NCI-H748 (cell line): Measurements from ENCODE around the gene TTYH2.
A peak's percentile ranks its signal among the peaks of the same experiment; 100 is the strongest.

Source experiments
- DNase-seq: peaks from one replicate; lab custom pipeline; 2025; ENCODE audit not compliant: unreplicated experiment; lab: John Stamatoyannopoulos, UW

TTYH2 gene

GRCh38 chr17:74213861-74214391 is 555 bp downstream of the TTYH2 start:
- DNase-seq: no peak

DNA sequence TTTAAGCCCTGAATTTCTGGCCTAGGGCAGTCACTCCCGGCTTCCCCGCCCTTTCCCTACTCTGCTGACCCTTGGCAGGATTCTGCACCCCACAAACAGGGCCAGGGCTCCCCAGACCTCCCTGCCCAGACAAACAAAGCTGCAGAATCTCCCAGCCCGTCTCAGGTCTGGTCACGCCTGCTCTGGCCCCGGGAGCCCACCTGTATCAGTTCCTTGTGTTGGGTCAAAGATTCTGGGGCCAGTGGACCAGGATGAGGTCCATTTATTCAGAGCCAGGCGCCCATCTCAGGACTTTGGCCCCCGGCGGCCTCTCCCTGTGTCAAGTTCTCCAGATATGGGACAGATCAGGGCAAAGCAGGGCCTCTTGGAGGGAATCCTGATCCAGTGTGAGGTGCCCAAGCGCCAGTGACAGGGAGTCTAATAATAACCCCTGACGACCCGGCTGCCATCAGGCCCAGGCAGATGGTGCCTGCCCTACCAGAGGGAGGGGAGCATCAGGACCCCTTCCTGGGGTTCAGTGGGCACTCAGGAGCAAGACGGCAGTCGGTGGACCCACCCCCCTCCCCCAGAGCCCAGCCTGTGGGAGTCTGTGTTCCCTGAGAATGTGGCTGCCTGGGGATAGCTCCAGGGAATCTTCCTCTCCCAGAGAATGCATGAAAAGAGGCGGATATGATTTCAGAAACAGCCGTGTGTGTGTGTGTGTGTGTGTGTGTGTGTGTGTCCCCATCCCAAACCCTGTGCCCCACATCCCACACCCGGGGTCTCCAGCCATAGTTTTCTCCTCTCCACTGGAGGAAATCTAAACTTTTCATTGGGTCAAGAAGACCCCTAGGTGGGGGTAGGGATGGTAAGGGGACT is 1.3 kb downstream of the TTYH2 start:
- no peak for DNase-seq

DNA sequence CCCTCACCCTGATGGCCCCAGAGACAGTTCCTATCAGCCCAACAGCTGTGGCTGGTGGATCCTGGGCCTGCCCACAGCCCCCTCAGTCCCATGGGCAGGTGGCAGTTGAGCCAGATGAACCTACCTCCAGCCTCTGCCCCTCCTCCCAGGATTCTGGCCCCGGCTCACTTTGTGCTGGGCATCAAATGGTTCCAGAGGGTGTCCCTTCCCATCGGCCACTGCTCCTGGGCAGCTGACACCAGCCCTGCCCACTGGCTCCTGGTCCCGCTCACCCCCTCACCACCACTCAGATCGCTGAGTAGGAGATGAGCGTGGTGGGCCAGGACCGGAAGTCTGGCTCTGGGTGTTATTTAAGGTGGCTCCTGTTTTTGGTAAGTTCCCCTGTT is 2.0 kb downstream of the TTYH2 start:
- no peak for DNase-seq

DNA sequence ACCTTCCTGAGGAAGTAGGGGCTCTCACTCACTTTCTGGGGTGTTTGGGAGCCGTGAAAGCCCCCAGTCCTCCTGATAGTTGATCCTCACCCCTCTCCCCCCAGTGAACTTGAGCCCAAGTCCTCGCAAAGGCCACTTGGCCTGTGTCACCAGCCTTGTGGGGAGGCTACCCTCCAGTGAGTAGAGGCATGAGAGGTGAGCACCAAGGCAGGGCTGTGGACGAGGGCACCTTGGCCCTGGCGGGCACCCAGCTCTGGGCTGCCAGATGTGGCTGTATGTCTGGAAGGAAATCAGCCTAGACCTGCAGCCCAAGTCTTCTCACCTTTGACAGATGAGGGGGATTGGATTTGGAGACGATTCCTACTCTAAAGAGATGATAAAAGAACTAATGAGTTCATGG is 3.1 kb downstream of the TTYH2 start:
- no peak for DNase-seq

DNA sequence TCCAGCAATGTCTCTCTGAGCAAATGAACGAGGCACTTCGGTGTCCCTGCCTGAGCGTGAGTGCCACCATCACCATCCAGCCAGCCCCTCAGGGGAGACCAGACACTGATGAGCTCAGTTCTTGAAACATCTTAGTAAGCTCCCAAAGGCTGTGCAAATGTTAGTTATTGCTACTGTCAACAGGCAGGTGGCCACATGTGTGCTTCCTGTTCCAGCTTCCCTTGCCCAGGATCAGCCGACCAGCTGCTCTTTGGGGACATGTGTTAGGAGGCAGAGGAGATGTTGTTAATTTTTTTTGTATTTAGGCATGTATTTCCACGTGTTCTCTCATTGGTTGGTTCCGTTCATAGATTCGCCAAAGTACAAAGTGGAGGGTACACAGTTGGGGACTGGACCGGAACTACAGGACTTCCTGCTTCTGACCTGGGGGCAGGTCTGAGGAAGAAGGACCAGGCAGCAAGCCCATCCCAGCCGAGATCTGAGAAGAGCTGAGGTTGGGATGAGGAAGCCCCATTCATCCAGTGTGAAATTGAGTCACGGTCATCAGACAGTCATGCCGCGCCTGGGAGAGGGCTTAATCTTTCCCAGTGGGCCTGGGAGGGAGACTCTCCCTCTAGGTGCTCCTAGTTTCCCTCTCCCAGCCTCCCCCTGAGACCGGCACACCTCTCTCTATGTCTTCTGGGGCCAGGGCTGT is 3.8 kb downstream of the TTYH2 start:
- peak; percentile 6 for DNase-seq

- DNase-seq: no peak
Measured at GRCh38 chr17:74217888-74218287, 4.5 kb downstream of the TTYH2 start.

DNA sequence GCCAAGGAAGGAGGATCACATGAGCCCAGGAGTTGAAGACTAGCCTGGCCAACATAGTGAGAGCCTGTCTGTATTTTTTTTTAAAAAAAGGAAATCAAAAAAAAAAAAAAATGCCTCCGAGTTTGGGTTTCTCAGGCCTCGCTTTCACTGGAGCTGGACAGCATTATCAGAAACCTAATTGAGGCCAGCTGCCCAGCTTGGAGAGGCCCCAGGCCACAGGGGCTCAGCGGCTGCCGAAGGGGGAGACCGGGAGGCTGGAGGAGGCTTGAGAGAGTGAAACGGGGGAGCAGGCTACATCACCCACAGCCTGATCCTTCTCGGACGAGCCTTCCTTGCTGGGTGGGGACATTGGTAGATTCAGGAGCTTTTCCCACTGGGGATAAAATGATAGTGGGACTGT is 5.1 kb downstream of the TTYH2 start:
- no peak for DNase-seq

DNA sequence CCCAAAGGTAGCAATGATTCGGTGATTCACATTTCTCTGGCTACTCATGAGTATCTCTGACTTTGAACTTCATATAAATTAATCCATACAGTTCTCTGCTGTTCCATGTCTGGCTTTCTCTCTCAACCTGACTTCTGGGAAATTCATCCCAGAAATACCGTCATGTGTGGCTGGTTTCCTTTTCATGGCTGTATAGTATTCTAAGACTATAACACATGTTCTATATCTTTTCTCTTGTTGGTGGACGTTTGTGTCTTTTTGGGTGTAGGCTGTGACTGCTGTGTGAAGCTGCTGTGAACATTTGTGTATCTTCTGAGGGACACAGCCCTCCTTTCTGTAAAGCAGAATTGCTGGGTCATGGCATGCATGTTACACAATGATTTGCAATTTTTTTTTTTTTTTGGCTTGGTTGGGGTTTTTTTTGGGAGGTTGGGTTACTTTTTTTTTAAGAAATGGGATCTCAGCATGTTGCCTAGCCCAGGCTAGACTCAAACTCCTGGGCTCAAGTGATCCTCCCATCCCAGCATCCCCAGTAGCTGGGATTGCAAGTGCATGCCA is 6.3 kb downstream of the TTYH2 start:
- DNase-seq: no peak

- no peak for DNase-seq
Measured at GRCh38 chr17:74220219-74220618, 6.8 kb downstream of the TTYH2 start.

GRCh38 chr17:74220946-74221818 is 7.8 kb downstream of the TTYH2 start:
- DNase-seq: no peak

DNA sequence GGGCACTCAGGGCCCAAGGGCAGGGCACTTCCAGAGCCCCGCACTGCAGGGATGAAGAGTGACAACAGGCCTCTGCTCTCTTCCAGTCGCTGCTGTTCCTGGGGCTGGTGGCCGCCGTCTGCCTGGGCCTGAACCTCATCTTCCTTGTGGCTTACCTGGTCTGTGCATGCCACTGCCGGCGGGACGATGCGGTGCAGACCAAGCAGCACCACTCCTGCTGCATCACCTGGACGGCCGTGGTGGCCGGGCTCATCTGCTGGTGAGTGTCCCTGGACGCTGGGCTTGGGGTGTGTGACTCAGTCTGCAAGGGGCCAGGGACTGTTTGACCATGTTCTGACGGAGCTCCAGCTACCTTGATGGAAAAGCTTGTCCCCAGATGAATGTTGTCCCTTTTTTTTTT is 9.0 kb downstream of the TTYH2 start:
- no peak for DNase-seq

DNA sequence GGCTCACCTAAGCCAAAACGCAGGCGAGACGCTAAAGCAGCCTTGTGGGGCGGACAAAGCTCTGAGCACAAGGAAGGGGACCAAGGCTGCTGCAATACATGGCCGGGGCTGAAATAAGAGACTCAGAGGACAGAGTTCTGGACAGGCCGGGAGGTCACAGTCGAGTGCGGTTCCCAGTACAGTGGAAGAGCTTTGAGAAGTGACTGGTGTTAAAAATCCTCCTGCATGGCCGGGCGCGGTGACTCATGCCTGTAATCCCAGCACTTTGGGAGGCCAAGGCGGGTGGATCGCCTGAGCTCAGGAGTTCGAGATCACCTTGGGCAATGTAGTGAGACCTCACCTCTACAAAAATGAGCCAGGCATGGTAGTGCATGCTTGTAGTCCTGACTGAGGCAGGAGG is 10.5 kb downstream of the TTYH2 start:
- DNase-seq: no peak

DNA sequence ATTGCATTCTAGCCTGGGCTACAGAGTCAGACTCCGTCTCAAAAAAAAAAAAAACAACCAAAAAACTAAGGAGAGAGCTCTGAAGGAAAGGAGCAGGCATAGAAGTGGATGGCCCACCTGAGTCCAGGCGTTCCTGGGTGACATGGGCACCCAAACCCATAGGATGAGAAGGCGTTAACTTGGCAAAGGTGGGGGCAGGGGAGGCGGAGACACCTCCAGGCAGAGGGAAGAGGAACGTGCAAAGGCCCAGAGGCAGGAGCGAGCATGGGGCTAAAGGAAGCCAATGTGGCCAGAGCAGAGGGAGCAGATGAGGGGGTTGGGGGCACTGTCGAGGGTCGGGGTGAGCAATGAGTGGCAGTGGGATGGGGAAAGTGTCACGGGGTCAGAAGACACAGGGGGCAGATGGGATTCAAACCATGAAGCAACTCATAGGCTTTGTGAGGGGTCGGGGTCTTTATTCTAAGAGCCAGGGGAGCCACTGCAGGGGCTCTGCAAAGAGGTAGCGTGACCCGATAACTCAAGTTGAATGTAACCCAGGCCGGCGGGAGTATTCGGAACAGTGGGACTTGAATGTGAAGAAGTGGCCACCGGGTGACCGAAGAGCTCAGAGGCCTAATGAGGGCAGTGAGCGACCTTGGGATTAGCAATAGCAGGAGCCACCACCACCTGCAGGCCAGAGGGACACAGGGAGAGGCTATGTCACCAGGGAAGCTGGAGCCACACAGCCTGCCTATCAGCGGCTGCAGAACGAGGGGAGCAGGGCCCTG is 11.8 kb downstream of the TTYH2 start:
- no peak for DNase-seq

DNA sequence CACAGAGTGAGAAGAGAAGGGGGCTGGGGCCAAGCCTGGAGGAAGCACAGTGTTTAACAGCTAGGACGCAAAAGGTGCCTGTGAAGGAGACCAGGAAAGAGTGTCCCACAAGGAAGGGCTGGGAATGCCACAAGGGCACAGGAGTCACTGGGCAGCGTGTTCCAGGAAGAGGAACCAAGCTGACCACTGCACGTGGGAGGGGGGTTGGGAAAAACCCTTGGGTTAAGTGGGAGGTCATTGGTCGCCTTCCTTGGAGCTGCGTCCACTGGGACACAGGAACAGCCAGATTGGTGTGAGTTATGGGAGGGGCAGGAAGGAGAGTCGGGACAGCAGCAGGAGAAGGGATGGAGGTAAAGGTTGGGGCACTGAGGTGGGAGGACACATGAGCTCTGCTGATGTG is 12.9 kb downstream of the TTYH2 start:
- DNase-seq: no peak

DNA sequence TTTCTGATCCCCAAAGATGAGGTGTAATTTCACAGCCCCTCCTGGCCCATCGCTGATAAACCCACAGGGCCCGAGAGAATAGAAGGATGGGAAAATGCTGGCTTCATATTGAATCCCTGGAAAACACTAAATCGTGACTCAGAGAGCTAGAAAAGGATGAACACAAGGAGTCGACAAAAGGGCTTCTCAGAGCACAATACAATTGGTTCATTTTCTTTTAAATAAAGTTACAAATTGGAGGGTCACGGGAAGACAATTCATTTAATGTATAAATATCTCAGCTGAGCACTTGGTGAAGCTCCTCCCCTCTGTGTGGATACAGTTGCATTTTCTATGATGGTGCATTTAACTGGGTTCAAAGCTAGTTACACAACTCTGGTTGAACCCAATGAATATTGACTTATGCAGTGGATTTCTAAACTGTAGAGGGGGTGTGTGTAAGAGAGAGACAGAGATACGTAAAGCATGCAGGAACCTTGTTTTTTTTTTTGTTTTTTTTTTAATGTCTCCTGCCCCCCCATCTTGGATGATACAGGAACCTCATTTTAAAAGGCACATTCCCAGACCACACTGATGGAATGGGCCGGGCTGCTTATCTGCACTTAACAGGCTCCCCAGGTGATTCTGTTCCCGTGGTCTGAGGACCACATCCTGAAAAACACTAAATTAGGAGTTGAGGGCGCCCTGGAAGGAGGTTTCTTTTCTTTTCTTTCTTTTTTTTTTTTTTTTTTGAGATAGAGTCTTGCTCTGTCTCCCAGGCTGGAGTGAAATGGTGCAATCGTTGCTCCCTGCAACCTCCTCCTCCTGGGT is 14.1 kb downstream of the TTYH2 start:
- no peak for DNase-seq

DNA sequence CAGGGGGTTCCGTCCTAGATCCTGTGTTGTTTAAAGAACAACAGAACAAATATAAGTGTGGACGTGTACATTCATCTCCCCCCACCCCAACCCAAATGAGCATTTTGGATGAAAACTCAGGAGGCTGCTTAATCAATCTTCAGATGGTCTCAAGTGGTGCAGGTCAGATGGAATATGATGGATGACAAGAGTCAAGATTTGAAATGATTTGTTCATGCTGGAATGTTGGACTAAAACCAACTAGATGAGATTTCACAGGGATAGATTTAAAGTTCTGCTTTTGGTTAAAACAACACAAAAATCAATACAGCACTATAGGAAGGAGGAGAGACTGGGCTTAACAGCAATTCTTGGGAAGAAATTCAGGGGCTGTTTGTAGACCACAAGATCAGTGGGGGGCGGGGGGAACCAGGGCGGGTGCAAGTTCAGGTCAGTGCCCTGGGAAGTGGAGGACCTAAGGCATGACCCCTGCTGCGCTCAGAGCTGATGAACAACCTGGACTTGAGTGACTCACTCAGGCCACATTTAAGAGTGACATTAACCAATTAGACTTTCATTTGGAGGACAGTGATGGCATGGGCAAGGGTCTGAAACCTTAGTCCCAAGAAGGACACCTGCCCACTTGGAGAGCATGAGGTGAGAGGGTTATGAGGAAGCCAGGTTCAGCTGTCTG is 15.1 kb downstream of the TTYH2 start:
- no peak for DNase-seq

DNA sequence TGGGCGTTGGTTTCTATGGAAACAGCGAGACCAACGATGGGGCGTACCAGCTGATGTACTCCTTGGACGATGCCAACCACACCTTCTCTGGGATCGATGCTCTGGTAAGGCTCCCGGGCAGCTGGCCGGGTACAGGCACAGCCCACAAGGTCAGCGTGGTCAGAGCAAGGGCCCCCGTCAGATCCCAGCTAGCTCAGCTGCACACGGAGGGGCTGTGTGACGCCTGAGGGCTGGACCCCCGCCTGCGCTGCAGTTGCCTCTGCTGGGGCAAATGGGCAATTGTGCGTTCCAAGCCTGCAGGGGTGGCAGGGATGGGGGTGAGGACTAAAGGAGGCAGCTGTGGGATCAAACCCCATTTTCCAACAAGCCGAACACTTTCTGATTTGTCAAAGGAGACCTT is 17.5 kb downstream of the TTYH2 start:
- DNase-seq: no peak

DNA sequence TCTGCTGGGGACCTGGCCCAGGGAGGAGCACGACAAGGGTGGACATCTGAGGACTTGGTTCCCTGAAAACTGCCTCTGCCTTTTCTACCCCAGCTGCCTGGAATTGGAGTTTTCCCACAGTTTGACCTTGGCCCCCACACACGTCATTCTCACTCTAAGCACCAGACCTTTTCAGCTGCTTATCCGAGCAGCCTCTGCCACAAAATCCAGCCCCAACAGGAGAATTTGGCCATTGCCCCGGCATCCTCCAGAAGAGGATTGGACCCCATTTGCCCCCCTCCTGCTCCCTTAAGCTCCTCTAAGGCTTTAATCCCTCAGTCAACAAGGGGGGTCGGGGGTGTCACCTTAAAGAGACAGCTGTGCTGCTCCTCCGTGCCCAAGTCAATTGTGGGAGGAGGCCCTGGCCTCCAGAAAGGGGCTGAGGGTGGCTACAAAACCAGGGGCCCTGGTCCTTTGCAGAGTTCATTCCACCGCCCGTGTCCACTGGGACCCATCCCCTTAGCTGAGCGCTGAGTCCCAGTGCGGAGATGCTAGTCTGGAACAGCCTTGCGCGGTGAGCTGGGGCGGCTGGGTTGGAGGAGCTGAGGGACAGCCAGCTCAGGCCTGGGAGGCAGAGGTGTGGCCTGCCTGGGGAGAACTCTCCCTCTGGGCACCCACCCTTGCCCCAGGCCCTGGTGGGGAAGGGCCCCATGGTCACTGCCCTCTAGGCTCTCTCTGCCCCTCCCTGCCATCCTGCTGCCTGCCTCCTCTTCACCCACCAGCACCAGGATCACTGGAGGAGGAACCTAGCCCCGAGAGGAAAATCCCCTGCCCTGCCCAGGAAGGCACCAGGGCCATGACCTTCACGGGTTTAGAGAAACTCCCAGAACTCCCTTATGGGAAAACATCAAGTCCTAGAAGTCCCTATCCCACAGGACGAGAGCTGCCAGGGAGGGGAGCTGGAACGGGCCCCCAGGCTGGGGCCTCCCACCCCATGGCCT is 18.8 kb downstream of the TTYH2 start:
- no peak for DNase-seq
